LNCAP (cell line): ENCODE data around the gene KCNIP2.

Experiments
- CTCF ChIP-seq: fragments of 450-650 bp; IDR thresholded peaks from 2 replicates; pipeline ENCODE4 v1.5.1; 2017; ENCODE audit warnings: mild to moderate bottlenecking

Gene KCNIP2

GRCh38 chr10:101881036-101881774 is 37.6 kb upstream of the KCNIP2 start:
- no peak for TF ChIP-seq CTCF

GRCh38 chr10:101880232-101880573 is 36.6 kb upstream of the KCNIP2 start:
- TF ChIP-seq CTCF: no peak

GRCh38 chr10:101879456-101880231 is 36.0 kb upstream of the KCNIP2 start:
- no peak for TF ChIP-seq CTCF

GRCh38 chr10:101878869-101879268 is 35.3 kb upstream of the KCNIP2 start:
- no peak for TF ChIP-seq CTCF

GRCh38 chr10:101875068-101875688 is 31.6 kb upstream of the KCNIP2 start:
- no peak for TF ChIP-seq CTCF

- no peak for TF ChIP-seq CTCF
These were observed 30.7 kb upstream of the KCNIP2 start for GRCh38 chr10:101874252-101874651.

- TF ChIP-seq CTCF: no peak
These were observed 24.3 kb upstream of the KCNIP2 start for GRCh38 chr10:101867931-101868330.
